Muscle layer of colon (tissue), 2 donors: Measurements from ENCODE around the gene CDH22.

ENCODE experiments used
- H3K27ac ChIP-seq: one replicate; pipeline ENCODE4 v1.7.0; 2013; ENCODE audit warnings: low read depth, mild to moderate bottlenecking, low read length, moderate library complexity
- H3K27me3 ChIP-seq, 2 donors: one replicate each; pipeline ENCODE4 v1.7.0; 2013; ENCODE audit warnings: low read length in 2 of 2, mild to moderate bottlenecking in 2 of 2; ENCODE audit not compliant: insufficient read depth in 2 of 2, control insufficient read depth in 1 of 2
- H3K36me3 ChIP-seq: one replicate; pipeline ENCODE4 v1.7.0; 2013; ENCODE audit warnings: mild to moderate bottlenecking, low read length; ENCODE audit not compliant: insufficient read depth
- H3K4me1 ChIP-seq: one replicate; pipeline ENCODE4 v1.7.0; 2013; ENCODE audit warnings: mild to moderate bottlenecking, low read length; ENCODE audit not compliant: insufficient read depth
- H3K4me3 ChIP-seq, 2 donors: one replicate each; pipeline ENCODE4 v1.7.0; 2013; ENCODE audit warnings: low read length in 2 of 2, low read depth in 1 of 2, mild to moderate bottlenecking in 1 of 2, moderate library complexity in 1 of 2
- H3K9ac ChIP-seq: one replicate; pipeline ENCODE4 v1.7.0; 2013; ENCODE audit warnings: low read length
- H3K9me3 ChIP-seq: one replicate; pipeline ENCODE4 v1.7.0; 2013; ENCODE audit warnings: mild to moderate bottlenecking, low read length
- donor health status: abdominal sarcoma.
- donor health status: Adenocarcinoma of cecum.

The CDH22 gene

GRCh38 chr20:46154796-46155195 lies 153.5 kb downstream of the CDH22 start:
- Histone ChIP-seq H3K27ac (no peak overlapping the region), H3K9me3 (no peaks in the 10 kb centered on the region), H3K4me1 (no peaks in the 10 kb centered on the region), H3K27me3 (peaks cover 0 to 23% of the 10 kb centered on the region in 2 donors), H3K36me3 (no peaks in the 10 kb centered on the region), H3K9ac (no peak overlapping the region), H3K4me3 (no peak overlapping the region)

- H3K27me3 ChIP-seq = peaks cover 0 to 23% of the 10 kb centered on the region in 2 donors
- H3K9ac ChIP-seq = no peak overlapping the region
- H3K9me3 ChIP-seq = no peaks in the 10 kb centered on the region
- H3K27ac ChIP-seq = no peak overlapping the region
- H3K4me1 ChIP-seq = no peaks in the 10 kb centered on the region
- H3K4me3 ChIP-seq = no peak overlapping the region
- no peaks in the 10 kb centered on the region for H3K36me3 ChIP-seq
Observed at GRCh38 chr20:46154305-46154704, 154.0 kb downstream of the CDH22 start.

GRCh38 chr20:46152824-46153586 lies 155.3 kb downstream of the CDH22 start:
- no peak overlapping the region for H3K4me3 ChIP-seq
- H3K9me3 ChIP-seq = no peaks in the 10 kb centered on the region
- no peak overlapping the region for H3K9ac ChIP-seq
- no peaks in the 10 kb centered on the region for H3K36me3 ChIP-seq
- no peak overlapping the region for H3K27ac ChIP-seq
- H3K4me1 ChIP-seq = no peaks in the 10 kb centered on the region
- H3K27me3 ChIP-seq = peaks cover 0 to 23% of the 10 kb centered on the region in 2 donors

GRCh38 chr20:46151936-46152335 lies 156.4 kb downstream of the CDH22 start:
- Histone ChIP-seq H3K36me3 (no peaks in the 10 kb centered on the region), H3K9me3 (no peaks in the 10 kb centered on the region), H3K4me3 (no peak overlapping the region), H3K9ac (no peak overlapping the region), H3K27me3 (peaks cover 0 to 15% of the 10 kb centered on the region in 2 donors), H3K27ac (no peak overlapping the region), H3K4me1 (no peaks in the 10 kb centered on the region)

GRCh38 chr20:46150943-46151342 lies 157.4 kb downstream of the CDH22 start:
- H3K27ac ChIP-seq = no peak overlapping the region
- no peak overlapping the region for H3K4me3 ChIP-seq
- H3K4me1 ChIP-seq = no peaks in the 10 kb centered on the region
- H3K36me3 ChIP-seq = no peaks in the 10 kb centered on the region
- no peaks in the 10 kb centered on the region for H3K9me3 ChIP-seq
- H3K27me3 ChIP-seq = peaks cover 0 to 14% of the 10 kb centered on the region in 2 donors
- H3K9ac ChIP-seq = no peak overlapping the region

GRCh38 chr20:46148313-46149208 lies 159.7 kb downstream of the CDH22 start:
- peaks cover 0 to 7% of the 10 kb centered on the region in 2 donors for H3K27me3 ChIP-seq
- no peak overlapping the region for H3K4me3 ChIP-seq
- H3K9ac ChIP-seq = no peak overlapping the region
- H3K4me1 ChIP-seq = no peaks in the 10 kb centered on the region
- H3K36me3 ChIP-seq = no peaks in the 10 kb centered on the region
- no peak overlapping the region for H3K27ac ChIP-seq
- H3K9me3 ChIP-seq = no peaks in the 10 kb centered on the region

GRCh38 chr20:46145713-46146112 lies 162.6 kb downstream of the CDH22 start:
- H3K27me3 ChIP-seq = peaks cover 6 to 14% of the 10 kb centered on the region in 2 donors
- no peak overlapping the region for H3K9ac ChIP-seq
- no peaks in the 10 kb centered on the region for H3K9me3 ChIP-seq
- no peak overlapping the region for H3K4me3 ChIP-seq
- H3K4me1 ChIP-seq = no peaks in the 10 kb centered on the region
- no peaks in the 10 kb centered on the region for H3K36me3 ChIP-seq
- H3K27ac ChIP-seq = no peak overlapping the region

GRCh38 chr20:46144432-46145025 lies 163.8 kb downstream of the CDH22 start:
- Histone ChIP-seq H3K27me3 (peaks cover 14 to 16% of the 10 kb centered on the region in 2 donors), H3K4me3 (no peak overlapping the region), H3K9me3 (no peaks in the 10 kb centered on the region)

GRCh38 chr20:46142124-46142523 lies 166.2 kb downstream of the CDH22 start:
- Histone ChIP-seq H3K4me1 (no peaks in the 10 kb centered on the region), H3K4me3 (no peak overlapping the region), H3K27me3 (peaks cover 16 to 33% of the 10 kb centered on the region in 2 donors), H3K27ac (no peak overlapping the region), H3K36me3 (no peaks in the 10 kb centered on the region), H3K9ac (no peak overlapping the region), H3K9me3 (no peaks in the 10 kb centered on the region)

More at GRCh38 chr20:46144432-46145025, 163.8 kb downstream of the CDH22 start:
- Histone ChIP-seq H3K36me3 (no peaks in the 10 kb centered on the region), H3K9ac (no peak overlapping the region), H3K4me1 (no peaks in the 10 kb centered on the region), H3K27ac (no peak overlapping the region)

GRCh38 chr20:46139908-46140482 lies 168.3 kb downstream of the CDH22 start:
- H3K4me3 ChIP-seq = no peak overlapping the region
- H3K27ac ChIP-seq = no peak overlapping the region

More at GRCh38 chr20:46139908-46140482, 168.3 kb downstream of the CDH22 start:
- H3K9ac ChIP-seq = no peak overlapping the region
- no peaks in the 10 kb centered on the region for H3K9me3 ChIP-seq
- H3K4me1 ChIP-seq = no peaks in the 10 kb centered on the region
- no peaks in the 10 kb centered on the region for H3K36me3 ChIP-seq
- H3K27me3 ChIP-seq = peaks cover 16 to 46% of the 10 kb centered on the region in 2 donors
